Fibroblast of lung (primary cell): Measurements from ENCODE around the gene GPR68.

Experiments
- EZH2 ChIP-seq: IDR thresholded peaks from 2 replicates; pipeline ENCODE4 v1.5.1; 2012; ENCODE audit warnings: low read length, control low read depth, mild to moderate bottlenecking; ENCODE audit errors: missing control alignments
- TF ChIP-seq, protein P1 (sequence below), 2 donors: IDR thresholded peaks in 1 of 2; conservative IDR thresholded peaks in 1 of 2; 1 replicate in 1 of 2; 2 replicates in 1 of 2; pipeline ENCODE4 v1.5.1; 2011 to 2012; ENCODE audit warnings: low read length in 2 of 2, control low read depth in 1 of 2, inconsistent platforms in 1 of 2, low read depth in 1 of 2, mild to moderate bottlenecking in 1 of 2

DNA sequence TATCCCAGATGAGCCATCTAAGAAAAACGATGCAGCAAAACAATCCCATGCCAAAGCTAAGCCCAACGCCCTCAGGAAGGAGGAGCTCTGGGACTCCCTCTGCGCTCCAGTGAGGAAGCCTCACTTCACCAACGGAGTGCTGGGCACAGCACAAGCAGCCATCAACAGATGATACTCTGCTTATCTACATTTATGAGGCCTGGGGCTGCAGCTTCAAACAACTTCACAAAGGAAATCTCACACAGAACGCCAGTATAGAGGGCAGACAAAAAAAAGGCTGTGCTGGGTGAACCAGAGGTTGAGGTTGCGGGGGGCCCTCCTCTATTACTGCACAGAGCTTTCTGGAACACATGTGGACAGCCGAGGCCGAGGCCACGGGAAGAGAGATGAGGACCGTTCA lies 34.9 kb upstream of the GPR68 start:
- TF ChIP-seq EZH2: no peak
- TF ChIP-seq, protein P1, sequence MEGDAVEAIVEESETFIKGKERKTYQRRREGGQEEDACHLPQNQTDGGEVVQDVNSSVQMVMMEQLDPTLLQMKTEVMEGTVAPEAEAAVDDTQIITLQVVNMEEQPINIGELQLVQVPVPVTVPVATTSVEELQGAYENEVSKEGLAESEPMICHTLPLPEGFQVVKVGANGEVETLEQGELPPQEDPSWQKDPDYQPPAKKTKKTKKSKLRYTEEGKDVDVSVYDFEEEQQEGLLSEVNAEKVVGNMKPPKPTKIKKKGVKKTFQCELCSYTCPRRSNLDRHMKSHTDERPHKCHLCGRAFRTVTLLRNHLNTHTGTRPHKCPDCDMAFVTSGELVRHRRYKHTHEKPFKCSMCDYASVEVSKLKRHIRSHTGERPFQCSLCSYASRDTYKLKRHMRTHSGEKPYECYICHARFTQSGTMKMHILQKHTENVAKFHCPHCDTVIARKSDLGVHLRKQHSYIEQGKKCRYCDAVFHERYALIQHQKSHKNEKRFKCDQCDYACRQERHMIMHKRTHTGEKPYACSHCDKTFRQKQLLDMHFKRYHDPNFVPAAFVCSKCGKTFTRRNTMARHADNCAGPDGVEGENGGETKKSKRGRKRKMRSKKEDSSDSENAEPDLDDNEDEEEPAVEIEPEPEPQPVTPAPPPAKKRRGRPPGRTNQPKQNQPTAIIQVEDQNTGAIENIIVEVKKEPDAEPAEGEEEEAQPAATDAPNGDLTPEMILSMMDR (conservative IDR thresholded peaks at IDR 0.05 in 1 of 2, IDR thresholded peaks at IDR 0.05 in 1 of 2; ENCODE audit: low read depth in 1 of 2, low read length in 2 of 2): no peak
